Stimulated activated CD4-positive, alpha-beta T cell treated with anti-CD3 and anti-CD28 coated beads, TNF-alpha, amount 100 ng/mL, for 48 hours (primary cell): ENCODE measurements around the gene RPUSD3.
"Not testable (repeated sequence)": the region's sequence is repeated elsewhere in the genome, so short reads cannot be mapped to it uniquely, and the experiment has no call there.

Experiments
- DNase-seq, 3 donors: peaks; one replicate each; pipeline ENCODE4 v3.0.0-alpha.2; 2020; ENCODE audit warnings: low read depth in 3 of 3

The RPUSD3 gene

GRCh38 chr3:9843715-9844438 is at the start of gene RPUSD3:
Gene RPUSD3 (minus strand): TSS chr3:9844008. CDS start chr3:9843990, 18 bp downstream.
- peak; percentile 92 to 97 (median 93) for DNase-seq

- no peak for DNase-seq
Observed at GRCh38 chr3:9891072-9891622, 47.3 kb upstream of the RPUSD3 start.

- DNase-seq = peak; percentile 79 to 85 (median 83)
Observed at GRCh38 chr3:9890249-9891071, 46.7 kb upstream of the RPUSD3 start, which contains the start of gene JAGN1. Gene JAGN1 (plus strand): TSS chr3:9890610. CDS start chr3:9890723, 113 bp downstream.

- no peak for DNase-seq
Observed at GRCh38 chr3:9889405-9889804, 45.6 kb upstream of the RPUSD3 start.

GRCh38 chr3:9888540-9888939 is 44.7 kb upstream of the RPUSD3 start:
- no peak for DNase-seq

GRCh38 chr3:9887480-9887879 is 43.7 kb upstream of the RPUSD3 start:
- no peak for DNase-seq

GRCh38 chr3:9886328-9886727 is 42.5 kb upstream of the RPUSD3 start:
- DNase-seq = no peak

GRCh38 chr3:9884555-9885165 is 40.9 kb upstream of the RPUSD3 start:
- no peak for DNase-seq

GRCh38 chr3:9883706-9884554 is 40.1 kb upstream of the RPUSD3 start:
- DNase-seq = no peak

- DNase-seq = no peak
Observed at GRCh38 chr3:9881441-9881840, 37.6 kb upstream of the RPUSD3 start.

- no peak for DNase-seq
Observed at GRCh38 chr3:9879830-9880549, 36.2 kb upstream of the RPUSD3 start, which contains the start of gene CIDEC. Gene CIDEC (minus strand): TSS chr3:9880253. CDS start chr3:9878486, 1,767 bp downstream.

GRCh38 chr3:9878700-9879099 is 34.9 kb upstream of the RPUSD3 start:
- DNase-seq = no peak

- no peak for DNase-seq
Observed at GRCh38 chr3:9876991-9877390, 33.2 kb upstream of the RPUSD3 start.

- not testable (repeated sequence) for DNase-seq
Observed at GRCh38 chr3:9876255-9876654, 32.4 kb upstream of the RPUSD3 start.

- no peak for DNase-seq
Observed at GRCh38 chr3:9875448-9875847, 31.6 kb upstream of the RPUSD3 start.

- DNase-seq = not testable (repeated sequence)
Observed at GRCh38 chr3:9872067-9872466, 28.3 kb upstream of the RPUSD3 start.

- no peak for DNase-seq
Observed at GRCh38 chr3:9870978-9871377, 27.2 kb upstream of the RPUSD3 start.

GRCh38 chr3:9869955-9870354 is 26.1 kb upstream of the RPUSD3 start:
- DNase-seq = no peak

GRCh38 chr3:9867106-9867505 is 23.3 kb upstream of the RPUSD3 start:
- DNase-seq = no peak

- DNase-seq = no peak
Observed at GRCh38 chr3:9866639-9867038, 22.8 kb upstream of the RPUSD3 start.
